Coronary artery (tissue), 2 donors: ENCODE results near the gene GRK1.
A peak's percentile ranks its signal among the peaks of the same experiment; 100 is the strongest.

Experiments
- DNase-seq: peaks from one replicate; pipeline ENCODE4 v3.0.0-alpha.2; 2017; ENCODE audit warnings: low spot score
- H3K27ac ChIP-seq, 2 donors: fragments of 200-600 bp; sonication (generic); one replicate each; pipeline ENCODE4 v1.5.1; 2016 to 2019
- H3K4me3 ChIP-seq: fragments of 200-600 bp; sonication (generic); 2 replicates; pipeline ENCODE4 v1.5.1; 2016; ENCODE audit warnings: mild to moderate bottlenecking, moderate library complexity
- TF ChIP-seq, protein P1 (sequence below): fragments of 200-600 bp; sonication (generic); IDR thresholded peaks from one replicate; pipeline ENCODE4 v1.5.1; 2019; ENCODE audit warnings: antibody characterized with exemption

The GRK1 gene

DNA sequence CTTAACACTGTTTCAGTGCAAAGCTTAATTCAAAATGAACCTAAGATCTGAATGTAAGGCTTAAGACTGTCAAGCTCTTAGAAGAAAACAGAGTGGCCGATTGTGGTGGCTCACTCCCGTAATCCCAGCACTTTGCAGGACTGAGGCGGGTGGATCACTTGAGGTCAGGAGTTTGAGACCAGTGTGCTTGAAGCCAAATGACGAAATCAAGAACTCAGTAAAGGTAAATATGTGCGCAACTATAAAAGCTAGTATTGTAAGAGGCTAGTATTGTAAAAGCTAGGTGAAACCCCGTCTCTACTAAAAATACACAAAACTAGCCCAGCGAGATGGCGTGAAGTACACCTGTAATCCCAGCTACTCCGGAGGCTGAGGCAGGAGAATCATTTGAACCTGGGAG lies 21.7 kb upstream of the GRK1 start:
- Histone ChIP-seq H3K4me3 (no peak overlapping the region), H3K27ac (no peak overlapping the region)
- peak; percentile 11 for DNase-seq
- TF ChIP-seq, protein P1, sequence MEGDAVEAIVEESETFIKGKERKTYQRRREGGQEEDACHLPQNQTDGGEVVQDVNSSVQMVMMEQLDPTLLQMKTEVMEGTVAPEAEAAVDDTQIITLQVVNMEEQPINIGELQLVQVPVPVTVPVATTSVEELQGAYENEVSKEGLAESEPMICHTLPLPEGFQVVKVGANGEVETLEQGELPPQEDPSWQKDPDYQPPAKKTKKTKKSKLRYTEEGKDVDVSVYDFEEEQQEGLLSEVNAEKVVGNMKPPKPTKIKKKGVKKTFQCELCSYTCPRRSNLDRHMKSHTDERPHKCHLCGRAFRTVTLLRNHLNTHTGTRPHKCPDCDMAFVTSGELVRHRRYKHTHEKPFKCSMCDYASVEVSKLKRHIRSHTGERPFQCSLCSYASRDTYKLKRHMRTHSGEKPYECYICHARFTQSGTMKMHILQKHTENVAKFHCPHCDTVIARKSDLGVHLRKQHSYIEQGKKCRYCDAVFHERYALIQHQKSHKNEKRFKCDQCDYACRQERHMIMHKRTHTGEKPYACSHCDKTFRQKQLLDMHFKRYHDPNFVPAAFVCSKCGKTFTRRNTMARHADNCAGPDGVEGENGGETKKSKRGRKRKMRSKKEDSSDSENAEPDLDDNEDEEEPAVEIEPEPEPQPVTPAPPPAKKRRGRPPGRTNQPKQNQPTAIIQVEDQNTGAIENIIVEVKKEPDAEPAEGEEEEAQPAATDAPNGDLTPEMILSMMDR = no peak

DNA sequence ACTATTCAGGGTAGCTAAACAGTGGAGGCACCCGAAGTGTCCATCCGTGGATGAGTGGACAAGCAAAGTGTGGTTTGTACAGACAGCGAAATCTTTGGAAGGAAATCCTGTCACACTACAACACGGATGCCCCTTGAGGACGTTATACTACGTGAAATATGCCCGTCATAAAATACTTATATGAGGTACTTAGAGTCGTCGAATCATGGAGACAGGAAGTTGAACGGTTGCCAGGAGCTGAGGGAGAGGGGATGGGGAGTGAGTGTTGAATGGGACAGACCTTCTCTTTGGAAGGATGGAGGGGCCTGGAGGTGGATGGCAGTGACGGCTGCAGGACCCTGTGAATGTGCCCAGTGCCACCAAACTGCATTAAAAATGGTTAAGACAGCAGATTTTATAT lies 20.6 kb upstream of the GRK1 start:
- DNase-seq = peak; percentile 36
- TF ChIP-seq, protein P1 = no peak
- Histone ChIP-seq H3K27ac (no peak overlapping the region), H3K4me3 (no peak overlapping the region)

DNA sequence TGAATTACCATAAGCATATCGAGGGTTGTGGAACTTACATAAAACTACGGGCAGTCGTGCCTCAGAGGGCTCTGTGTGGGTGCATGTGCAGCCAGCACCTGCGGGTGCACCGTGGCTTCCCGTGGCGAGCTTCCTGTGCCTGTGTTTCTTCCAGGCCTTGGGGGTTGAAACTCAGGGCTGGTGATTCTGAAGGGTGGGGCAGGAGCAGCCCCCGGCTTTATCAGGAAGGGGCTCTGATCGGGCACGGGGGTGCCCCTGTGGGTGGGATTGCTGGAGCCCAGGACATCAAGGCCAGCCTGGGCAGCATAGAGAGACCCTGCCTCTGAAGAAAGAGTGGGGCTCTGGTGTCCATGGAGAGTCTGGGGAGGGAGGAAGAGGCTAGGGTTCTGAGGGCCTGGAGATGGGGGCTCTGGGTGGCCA lies 20.1 kb upstream of the GRK1 start:
- Histone ChIP-seq H3K27ac (peak overlapping the region; percentile 23 to 40), H3K4me3 (no peak overlapping the region)
- DNase-seq = peak; percentile 71
- TF ChIP-seq, protein P1 = no peak

DNA sequence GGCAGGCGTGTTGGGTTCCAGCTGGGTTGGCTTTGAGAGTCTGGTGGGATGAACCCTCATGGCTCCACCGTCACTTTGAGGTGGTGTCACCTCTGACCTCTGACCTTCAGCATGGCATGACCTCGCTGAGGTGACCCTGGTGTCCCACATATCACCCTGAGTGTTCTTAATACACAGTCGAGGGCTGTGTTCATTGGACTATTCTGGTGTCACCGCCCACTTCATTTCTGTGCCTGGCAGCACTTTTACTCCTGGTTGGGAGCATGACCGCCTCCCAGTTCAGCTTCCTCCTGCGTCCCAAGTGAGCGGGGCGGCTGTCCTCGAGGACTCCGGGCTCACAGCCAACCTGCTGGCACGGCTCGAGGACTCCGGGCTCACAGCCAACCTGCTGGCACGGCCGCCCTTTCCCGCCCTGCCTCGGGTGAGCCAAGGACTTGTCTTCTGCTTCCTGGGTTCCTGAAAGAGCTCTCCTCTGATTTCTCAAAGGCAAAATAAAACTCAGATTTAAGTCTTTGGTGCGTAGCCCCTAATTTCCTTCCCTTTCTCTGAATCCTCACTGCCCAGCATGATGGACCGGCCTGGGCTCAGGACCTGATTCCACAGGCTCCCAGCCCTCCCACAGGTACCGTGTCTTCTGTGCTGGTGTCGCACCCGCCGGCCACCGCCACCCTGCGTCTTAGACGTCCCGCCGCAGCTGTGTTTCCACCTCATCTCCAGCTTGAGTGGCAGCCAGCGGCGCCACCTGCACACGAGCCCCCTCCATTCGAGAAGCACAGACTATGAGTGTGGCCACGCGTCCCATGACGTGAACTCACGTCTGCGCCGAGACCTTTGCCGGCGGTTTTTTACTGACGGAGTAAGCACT lies 19.4 kb upstream of the GRK1 start:
- TF ChIP-seq, protein P1 = no peak
- DNase-seq = peak; percentile 90
- Histone ChIP-seq H3K4me3 (no peak overlapping the region), H3K27ac (peak overlapping the region; percentile 23 to 40)

DNA sequence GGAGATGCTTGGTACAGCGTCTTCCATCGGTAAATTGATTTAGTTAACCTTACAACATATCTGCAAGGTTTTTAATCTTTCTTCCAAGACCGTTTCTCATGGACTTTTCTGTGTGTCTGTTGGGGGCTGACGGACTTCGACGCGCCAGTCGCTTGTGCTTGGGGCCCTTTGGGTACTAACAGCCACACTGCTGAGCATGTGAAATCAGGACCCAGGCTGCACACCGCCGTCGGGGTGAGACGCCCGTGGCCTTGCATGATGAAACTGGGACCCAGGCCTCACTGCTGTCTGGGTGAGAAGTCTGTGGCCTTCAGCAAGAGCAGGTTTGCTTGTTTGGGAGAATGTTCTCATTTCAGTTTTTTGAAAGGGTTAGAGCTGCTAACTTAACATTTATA lies 18.8 kb upstream of the GRK1 start:
- H3K27ac ChIP-seq = no peak overlapping the region
- TF ChIP-seq, protein P1 = no peak
- H3K4me3 ChIP-seq = no peak overlapping the region
- DNase-seq = peak; percentile 28

DNA sequence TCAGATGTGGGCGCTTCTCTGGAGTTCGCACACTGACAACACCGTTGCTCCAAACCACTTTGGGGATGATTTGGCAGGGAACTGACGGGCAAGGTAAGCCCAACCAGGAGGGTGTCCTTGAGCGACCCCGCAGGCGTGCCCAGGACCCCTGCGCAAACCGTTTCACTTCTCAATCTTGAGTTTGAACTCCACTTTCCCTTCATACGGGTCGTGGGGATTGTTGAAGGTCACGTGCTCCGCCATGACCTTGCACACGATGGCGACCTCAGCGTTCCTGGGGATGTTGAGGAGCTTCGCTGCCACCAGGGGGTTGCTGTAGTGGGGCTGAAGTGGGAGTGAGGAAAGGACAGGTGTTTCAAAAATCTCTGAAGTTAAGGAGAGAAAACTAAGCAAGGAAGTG lies 17.8 kb upstream of the GRK1 start:
- peak; percentile 21 for DNase-seq
- TF ChIP-seq, protein P1 = no peak
- Histone ChIP-seq H3K4me3 (no peak overlapping the region), H3K27ac (no peak overlapping the region)

DNA sequence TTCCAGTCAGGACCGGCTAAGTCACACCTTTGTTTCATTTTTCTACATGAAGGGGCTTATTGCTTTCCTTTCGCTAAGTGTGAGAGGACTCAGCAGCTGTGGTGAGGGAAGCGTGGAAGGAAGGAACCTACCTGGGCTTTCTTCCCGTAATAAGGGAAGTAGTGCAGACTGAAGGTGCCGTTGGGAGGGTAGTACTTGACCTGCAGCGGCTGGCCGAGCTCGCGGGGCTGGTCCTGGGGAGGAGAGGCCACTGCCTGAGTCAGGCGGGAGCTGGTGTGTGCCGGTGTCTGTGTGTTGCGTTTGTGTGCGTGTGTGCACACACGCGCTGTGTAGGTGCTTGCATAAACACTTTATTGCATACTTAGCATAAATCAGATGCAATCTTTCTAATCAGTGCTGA lies 16.7 kb upstream of the GRK1 start:
- H3K4me3 ChIP-seq = no peak overlapping the region
- H3K27ac ChIP-seq = no peak overlapping the region
- peak; percentile 45 for DNase-seq
- TF ChIP-seq, protein P1 = no peak
